Kidney (tissue), 14 donors: ENCODE data around the gene MLPH. TPM values are rescaled to one million over a fixed set of nuclear protein-coding genes. Genes with fewer than 3 reads are reported as not detected.

Experiments used
- DNase-seq, 5 donors: peaks; one replicate each; pipeline ENCODE4 v3.0.0-alpha.2; 2013 to 2020
- FAIRE-seq: peaks from 2 replicates; lab custom pipeline; 2012; peaks lifted over from hg19 to GRCh38; lab: Jason Lieb, UNC
- H3K27ac ChIP-seq, 2 donors: one replicate each; pipeline ENCODE4 v1.7.0; 2013; ENCODE audit warnings: low read depth in 2 of 2, low read length in 2 of 2, inconsistent platforms in 1 of 2
- H3K27me3 ChIP-seq: one replicate; pipeline ENCODE4 v1.7.1; 2013; ENCODE audit warnings: low read length, inconsistent platforms; ENCODE audit not compliant: control insufficient read depth, insufficient read depth
- H3K36me3 ChIP-seq, 3 donors: one replicate each; pipeline versions ENCODE4 v1.7.0 to v1.7.1; 2013; ENCODE audit warnings: low read length in 3 of 3, control low read depth in 1 of 3, inconsistent platforms in 1 of 3; ENCODE audit not compliant: insufficient read depth in 3 of 3, control insufficient read depth in 2 of 3
- H3K4me1 ChIP-seq, 3 donors: one replicate each; pipeline versions ENCODE4 v1.7.0 to v1.7.1; 2013; ENCODE audit warnings: low read length in 3 of 3, inconsistent platforms in 1 of 3, low read depth in 1 of 3; ENCODE audit not compliant: control insufficient read depth in 2 of 3, insufficient read depth in 2 of 3
- H3K4me3 ChIP-seq, 3 donors: one replicate each; pipeline versions ENCODE4 v1.7.0 to v1.8.1; 2013; ENCODE audit warnings: low read length in 3 of 3, control low read depth in 1 of 3, inconsistent platforms in 1 of 3
- H3K9ac ChIP-seq, 3 donors: one replicate each; pipeline versions ENCODE4 v1.7.0 to v1.7.1; 2013; ENCODE audit warnings: low read length in 3 of 3, control low read depth in 1 of 3, inconsistent platforms in 1 of 3
- H3K9me3 ChIP-seq, 3 donors: one replicate each; pipeline versions ENCODE4 v1.7.0 to v1.7.1; 2013; ENCODE audit warnings: low read length in 3 of 3, control low read depth in 1 of 3, inconsistent platforms in 1 of 3; ENCODE audit not compliant: control insufficient read depth in 2 of 3, insufficient read depth in 1 of 3
- CTCF ChIP-seq: IDR thresholded peaks from 3 replicates; pipeline ENCODE4 v1.5.1; 2012; ENCODE audit warnings: mild to moderate bottlenecking, moderate library complexity, borderline replicate concordance; ENCODE audit not compliant: insufficient read depth; ENCODE audit errors: extremely low read depth
- intact Hi-C: fragments of 100-400 bp; cut with DNase I; formaldehyde crosslinking; loops from one replicate; pipeline ENCODE4 v1.11.1; 2022
- polyA plus RNA-seq: library from polyadenylated mRNA; stranded (reverse); fragments of 350-450 nt; fragmentation: Illumina TruSeq; extraction: RNeasy Lipid Tissue Mini Kit (QIAGEN cat#74804); gene quantifications from one replicate; pipeline ENCODE4 v1.2.3, GENCODE V29; 2014; ENCODE audit warnings: low read depth, low replicate concordance; ENCODE audit not compliant: insufficient read depth
- total RNA-seq: library from RNA; stranded (reverse); fragmentation: NEBNext Ultra II Directional; extraction: Animal tissue kit (Norgen Biotek cat#: 25700); gene quantifications from one replicate; pipeline ENCODE4 v1.2.1, GENCODE V29; 2021
- donor health status: control.
- donor health status: control.
- donor health status: control.
- donor health status: control.
- donor health status: control.
- donor health status: DM: yes; HTN: yes; CAD: no.
- donor health status: Normal renal cell carcinoma (clear cell type).

Gene MLPH
- total and polyA plus RNA-seq, 2 donors from 2014 or later: 4.6 to 9.6 TPM

DNA sequence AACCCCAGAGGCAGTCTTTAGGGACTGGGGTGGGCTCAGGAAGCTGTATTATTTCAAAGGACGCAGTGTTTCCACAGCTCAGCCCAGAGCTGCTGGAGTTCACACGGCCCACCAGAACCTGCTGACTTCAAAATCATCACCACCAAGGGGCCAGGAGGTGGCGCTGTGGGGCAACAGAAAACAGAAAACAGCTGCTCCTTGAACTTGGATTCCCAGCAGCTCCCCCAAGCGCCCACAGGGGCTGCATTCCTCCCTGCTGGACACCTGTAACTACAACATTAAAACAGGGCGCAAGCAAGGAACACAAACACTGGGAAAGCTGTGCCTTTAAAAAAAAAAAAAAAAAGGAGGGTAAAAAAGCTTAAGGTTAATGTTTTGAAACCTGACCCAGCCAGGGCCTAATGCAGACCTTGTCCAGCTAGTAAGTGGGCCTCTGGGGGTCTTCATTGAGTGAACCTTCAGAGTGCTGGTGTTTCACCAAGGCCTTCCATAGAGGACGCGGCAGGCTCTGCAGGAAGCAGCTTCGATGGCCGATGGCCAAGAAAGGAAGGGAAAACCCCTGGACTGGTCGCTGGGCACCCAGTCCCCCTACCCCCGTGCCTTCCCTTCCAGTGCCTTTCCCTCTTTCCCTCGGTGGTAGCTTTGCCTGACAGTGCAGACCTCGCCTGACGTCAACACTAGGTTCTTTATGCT, 25.9 kb downstream of the MLPH start:
- Histone ChIP-seq H3K27ac (no peak overlapping the region), H3K4me1 (no peaks in the 10 kb centered on the region), H3K27me3 (no peaks in the 10 kb centered on the region), H3K36me3 (no peaks in the 10 kb centered on the region), H3K4me3 (no peak overlapping the region), H3K9ac (no peak overlapping the region), H3K9me3 (no peaks in the 10 kb centered on the region)
- intact Hi-C loops: no loop called here
- TF ChIP-seq CTCF: peak; percentile 97
- DNase-seq (peak; percentile 94 to 97 (median 95)), FAIRE-seq (peak; percentile 63)

GRCh38 chr2:237513693-237514092, 26.6 kb downstream of the MLPH start:
- Histone ChIP-seq H3K27ac (no peak overlapping the region), H3K9ac (no peak overlapping the region), H3K4me3 (no peak overlapping the region), H3K9me3 (no peaks in the 10 kb centered on the region), H3K27me3 (no peaks in the 10 kb centered on the region), H3K36me3 (no peaks in the 10 kb centered on the region), H3K4me1 (no peaks in the 10 kb centered on the region)
- intact Hi-C loops: no loop called here
- no peak for TF ChIP-seq CTCF
- DNase-seq (no peak), FAIRE-seq (no peak)

- Histone ChIP-seq H3K9me3 (no peaks in the 10 kb centered on the region), H3K9ac (no peak overlapping the region), H3K4me1 (no peaks in the 10 kb centered on the region), H3K4me3 (no peak overlapping the region), H3K36me3 (no peaks in the 10 kb centered on the region), H3K27ac (no peak overlapping the region), H3K27me3 (no peaks in the 10 kb centered on the region)
- FAIRE-seq (no peak), DNase-seq (no peak)
- intact Hi-C loops: loop anchor here (5.0 kb wide), 1 partner anchor 58 kb away; no protein-coding TSS in a partner anchor
- no peak for TF ChIP-seq CTCF
Observed at GRCh38 chr2:237514474-237515130, 27.6 kb downstream of the MLPH start.
